ENCODE results near the gene IP6K3. TPM values are rescaled to one million over a fixed set of nuclear protein-coding genes. Genes with fewer than 3 reads are reported as not detected.

Gene IP6K3
- polyA plus RNA-seq, 1 donor (not counting 4 experiments of a cell fraction or from before 2014, with no cell fraction given) = not detected

GRCh38 chr6:33683051-33683571, 63.6 kb downstream of the IP6K3 start:
- H3K4me1 ChIP-seq (ENCODE audit: control insufficient read depth, extremely low read depth, insufficient read depth, low read length) = no peaks in the 10 kb centered on the region
- H3K36me3 ChIP-seq (ENCODE audit: control insufficient read depth in 2 of 2, extremely low read depth in 1 of 2, insufficient read depth in 2 of 2, low read length in 2 of 2) = peaks cover 50 to 60% of the 10 kb centered on the region in 2 experiments
- H2AFZ ChIP-seq (ENCODE audit: control insufficient read depth, low read length) = no peak overlapping the region
- H3K27me3 ChIP-seq (ENCODE audit: control insufficient read depth, extremely low read depth, insufficient read depth, low read length) = no peaks in the 10 kb centered on the region
- H3K9me1 ChIP-seq (ENCODE audit: control insufficient read depth, extremely low read depth, insufficient read depth, low read length) = no peaks in the 10 kb centered on the region
- H3K4me2 ChIP-seq (ENCODE audit: control insufficient read depth, extremely low read depth, insufficient read depth, low read depth, low read length) = no peak overlapping the region
- no peaks in the 10 kb centered on the region for H3K9me3 ChIP-seq (ENCODE audit: control insufficient read depth, low read depth, low read length)
- TF ChIP-seq EZH2 (IDR thresholded peaks at IDR 0.05; ENCODE audit: low read length) (no peak), CTCF (optimal IDR thresholded peaks at IDR 0.05 in 1 of 3, IDR thresholded peaks at IDR 0.05 in 1 of 3, conservative IDR thresholded peaks at IDR 0.05 in 1 of 3; ENCODE audit: extremely low read depth in 1 of 3, insufficient read depth in 2 of 3, low read length in 3 of 3) (no peak)
- no peak overlapping the region for H3K4me3 ChIP-seq (ENCODE audit: control insufficient read depth in 2 of 3, extremely low read depth in 1 of 3, insufficient read depth in 2 of 3, low read depth in 1 of 3, low read length in 3 of 3)
- no peak overlapping the region for H3K27ac ChIP-seq (ENCODE audit: control insufficient read depth, insufficient read depth, low read length)
- dilution Hi-C loops (cut with MboI; ENCODE audit: extremely low pct_ligation_motif_present, low sequenced_read_pairs) = no loop called here
- H3K9ac ChIP-seq (ENCODE audit: control insufficient read depth, extremely low read depth, insufficient read depth, low read length) = no peak overlapping the region
- FAIRE-seq = no peak
- no peaks in the 10 kb centered on the region for H3K79me2 ChIP-seq (ENCODE audit: control insufficient read depth, insufficient read depth, low read length)
- no peaks in the 10 kb centered on the region for H4K20me1 ChIP-seq (ENCODE audit: control insufficient read depth, extremely low read depth, insufficient read depth, low read length)
- no peak for DNase-seq (ENCODE audit: low read depth, low spot score)

GRCh38 chr6:33682341-33682740, 64.4 kb downstream of the IP6K3 start:
- H3K4me3 ChIP-seq (ENCODE audit: control insufficient read depth in 2 of 3, extremely low read depth in 1 of 3, insufficient read depth in 2 of 3, low read depth in 1 of 3, low read length in 3 of 3) = no peak overlapping the region
- no peaks in the 10 kb centered on the region for H3K4me1 ChIP-seq (ENCODE audit: control insufficient read depth, extremely low read depth, insufficient read depth, low read length)
- H3K9ac ChIP-seq (ENCODE audit: control insufficient read depth, extremely low read depth, insufficient read depth, low read length) = no peak overlapping the region
- TF ChIP-seq EZH2 (IDR thresholded peaks at IDR 0.05; ENCODE audit: low read length) (no peak), CTCF (optimal IDR thresholded peaks at IDR 0.05 in 1 of 3, IDR thresholded peaks at IDR 0.05 in 1 of 3, conservative IDR thresholded peaks at IDR 0.05 in 1 of 3; ENCODE audit: extremely low read depth in 1 of 3, insufficient read depth in 2 of 3, low read length in 3 of 3) (no peak)
- no peak overlapping the region for H3K27ac ChIP-seq (ENCODE audit: control insufficient read depth, insufficient read depth, low read length)
- no peak overlapping the region for H2AFZ ChIP-seq (ENCODE audit: control insufficient read depth, low read length)
- no peak overlapping the region for H3K4me2 ChIP-seq (ENCODE audit: control insufficient read depth, extremely low read depth, insufficient read depth, low read depth, low read length)
- H3K79me2 ChIP-seq (ENCODE audit: control insufficient read depth, insufficient read depth, low read length) = no peaks in the 10 kb centered on the region
- H3K36me3 ChIP-seq (ENCODE audit: control insufficient read depth in 2 of 2, extremely low read depth in 1 of 2, insufficient read depth in 2 of 2, low read length in 2 of 2) = peaks cover 53 to 65% of the 10 kb centered on the region in 2 experiments
- no peaks in the 10 kb centered on the region for H3K9me1 ChIP-seq (ENCODE audit: control insufficient read depth, extremely low read depth, insufficient read depth, low read length)
- FAIRE-seq (no peak), DNase-seq (ENCODE audit: low read depth, low spot score) (no peak)
- no peaks in the 10 kb centered on the region for H3K9me3 ChIP-seq (ENCODE audit: control insufficient read depth, low read depth, low read length)
- no peaks in the 10 kb centered on the region for H4K20me1 ChIP-seq (ENCODE audit: control insufficient read depth, extremely low read depth, insufficient read depth, low read length)
- no peaks in the 10 kb centered on the region for H3K27me3 ChIP-seq (ENCODE audit: control insufficient read depth, extremely low read depth, insufficient read depth, low read length)
- dilution Hi-C loops (cut with MboI; ENCODE audit: extremely low pct_ligation_motif_present, low sequenced_read_pairs) = no loop called here

All from keratinocyte (primary cell).